Ectodermal cell (in vitro differentiated cells): Measurements from ENCODE around the gene USP24.

Experiments used
- H3K27ac ChIP-seq: 2 replicates; pipeline ENCODE4 v1.7.0; 2013; ENCODE audit warnings: mild to moderate bottlenecking, low read depth, low read length; ENCODE audit not compliant: insufficient read depth, poor library complexity, severe bottlenecking
- H3K27me3 ChIP-seq: 2 replicates; pipeline ENCODE4 v1.7.0; 2013; ENCODE audit warnings: mild to moderate bottlenecking, low read length; ENCODE audit not compliant: insufficient read depth, control insufficient read depth, poor library complexity, severe bottlenecking
- H3K36me3 ChIP-seq: one replicate; pipeline ENCODE4 v1.7.0; 2013; ENCODE audit warnings: low read length; ENCODE audit not compliant: control insufficient read depth, insufficient read depth
- H3K4me1 ChIP-seq: one replicate; pipeline ENCODE4 v1.7.0; 2013; ENCODE audit warnings: low read length; ENCODE audit not compliant: control insufficient read depth, insufficient read depth
- H3K4me3 ChIP-seq: 2 replicates; pipeline ENCODE4 v1.7.0; 2013; ENCODE audit warnings: low read depth, low read length, control low read depth; ENCODE audit not compliant: insufficient read depth
- H3K9me3 ChIP-seq: 2 replicates; pipeline ENCODE4 v1.7.0; 2013; ENCODE audit warnings: mild to moderate bottlenecking, low read length, moderate library complexity; ENCODE audit not compliant: control insufficient read depth
- WGBS, 2 experiments: methylation state at CpG; one replicate each; pipeline ENCODE4 v1.1.7; 2013; ENCODE audit warnings: missing lambda C conversion rate in 2 of 2; 5-methylcytosine and 5-hydroxymethylcytosine counted together

Gene USP24

GRCh38 chr1:55185832-55186231 lies 29.3 kb downstream of the USP24 start:
- Histone ChIP-seq H3K9me3 (no peaks in the 10 kb centered on the region), H3K36me3 (no peaks in the 10 kb centered on the region), H3K4me3 (no peak overlapping the region), H3K4me1 (no peaks in the 10 kb centered on the region), H3K27ac (no peak overlapping the region), H3K27me3 (no peaks in the 10 kb centered on the region)
- 89 to 93% methylated on average over 1 of the region's 2 CpGs for WGBS, 2 experiments

- Histone ChIP-seq H3K4me3 (no peak overlapping the region), H3K9me3 (no peaks in the 10 kb centered on the region)
These were observed 30.3 kb downstream of the USP24 start for GRCh38 chr1:55184859-55185258.

GRCh38 chr1:55181666-55182065 lies 33.5 kb downstream of the USP24 start:
- Histone ChIP-seq H3K9me3 (no peaks in the 10 kb centered on the region), H3K27me3 (no peaks in the 10 kb centered on the region), H3K27ac (no peak overlapping the region), H3K4me1 (no peaks in the 10 kb centered on the region), H3K36me3 (no peaks in the 10 kb centered on the region), H3K4me3 (no peak overlapping the region)

More at GRCh38 chr1:55184859-55185258, 30.3 kb downstream of the USP24 start:
- WGBS, 2 experiments = 95 to 96% methylated on average over 5 of the region's 5 CpGs
- no peak overlapping the region for H3K27ac ChIP-seq
- no peaks in the 10 kb centered on the region for H3K36me3 ChIP-seq
- no peaks in the 10 kb centered on the region for H3K27me3 ChIP-seq
- no peaks in the 10 kb centered on the region for H3K4me1 ChIP-seq

GRCh38 chr1:55180075-55180670 lies 35.0 kb downstream of the USP24 start:
- Histone ChIP-seq H3K27me3 (no peaks in the 10 kb centered on the region), H3K4me1 (no peaks in the 10 kb centered on the region), H3K27ac (no peak overlapping the region), H3K4me3 (no peak overlapping the region), H3K9me3 (no peaks in the 10 kb centered on the region), H3K36me3 (no peaks in the 10 kb centered on the region)
- 93 to 94% methylated on average over 5 of the region's 5 CpGs for WGBS, 2 experiments

- Histone ChIP-seq H3K36me3 (no peaks in the 10 kb centered on the region), H3K4me1 (no peaks in the 10 kb centered on the region), H3K27ac (no peak overlapping the region), H3K27me3 (no peaks in the 10 kb centered on the region), H3K4me3 (no peak overlapping the region), H3K9me3 (no peaks in the 10 kb centered on the region)
- WGBS, 2 experiments = 94 to 96% methylated on average over 3 of the region's 3 CpGs
These were observed 35.9 kb downstream of the USP24 start for GRCh38 chr1:55179177-55179835.

GRCh38 chr1:55172687-55173086 lies 42.5 kb downstream of the USP24 start:
- no peaks in the 10 kb centered on the region for H3K4me1 ChIP-seq
- no peaks in the 10 kb centered on the region for H3K27me3 ChIP-seq
- no peaks in the 10 kb centered on the region for H3K9me3 ChIP-seq
- WGBS, 2 experiments = 93 to 100% methylated on average over 1 to 3 of the region's 3 CpGs
- H3K27ac ChIP-seq = no peak overlapping the region
- no peak overlapping the region for H3K4me3 ChIP-seq
- peaks cover 7% of the 10 kb centered on the region for H3K36me3 ChIP-seq

- Histone ChIP-seq H3K4me3 (no peak overlapping the region), H3K27me3 (no peaks in the 10 kb centered on the region), H3K9me3 (no peaks in the 10 kb centered on the region), H3K27ac (no peak overlapping the region), H3K36me3 (peaks cover 7% of the 10 kb centered on the region), H3K4me1 (no peaks in the 10 kb centered on the region)
- WGBS, 2 experiments = 92 to 100% methylated on average over 2 of the region's 2 CpGs
These were observed 42.9 kb downstream of the USP24 start for GRCh38 chr1:55172272-55172671.

- H3K27me3 ChIP-seq = no peaks in the 10 kb centered on the region
- no peaks in the 10 kb centered on the region for H3K4me1 ChIP-seq
- no peak overlapping the region for H3K4me3 ChIP-seq
- peaks cover 7% of the 10 kb centered on the region for H3K36me3 ChIP-seq
- WGBS, 2 experiments = 91 to 100% methylated on average over 3 of the region's 3 CpGs
- no peak overlapping the region for H3K27ac ChIP-seq
- H3K9me3 ChIP-seq = no peaks in the 10 kb centered on the region
These were observed 43.5 kb downstream of the USP24 start for GRCh38 chr1:55171694-55172093.

- WGBS, 2 experiments = 100% methylated on average over 1 of the region's 1 CpG; no CpG with 5 or more reads in 1 of the 2 experiments
- H3K4me1 ChIP-seq = no peaks in the 10 kb centered on the region
- H3K36me3 ChIP-seq = peaks cover 9% of the 10 kb centered on the region
- H3K9me3 ChIP-seq = no peaks in the 10 kb centered on the region
- H3K27ac ChIP-seq = no peak overlapping the region
- H3K4me3 ChIP-seq = no peak overlapping the region
- H3K27me3 ChIP-seq = no peaks in the 10 kb centered on the region
These were observed 44.7 kb downstream of the USP24 start for GRCh38 chr1:55170426-55170825.

GRCh38 chr1:55169126-55169525 lies 46.0 kb downstream of the USP24 start:
- Histone ChIP-seq H3K4me1 (no peaks in the 10 kb centered on the region), H3K9me3 (no peaks in the 10 kb centered on the region), H3K27ac (no peak overlapping the region), H3K36me3 (peaks cover 13% of the 10 kb centered on the region), H3K27me3 (no peaks in the 10 kb centered on the region), H3K4me3 (no peak overlapping the region)
- WGBS, 2 experiments = no CpG with 5 or more reads among the region's 1 CpG
